GM12801 (cell line): Measurements from ENCODE around the gene PHACTR3.

Source experiments
- CTCF ChIP-seq: IDR thresholded peaks from one replicate; pipeline ENCODE4 v1.5.1; 2011; ENCODE audit warnings: control low read depth; ENCODE audit not compliant: insufficient read length; ENCODE audit errors: extremely low read depth

PHACTR3 gene

GRCh38 chr20:59785986-59786795 is 181.9 kb downstream of the PHACTR3 start:
- no peak for TF ChIP-seq CTCF

GRCh38 chr20:59786801-59787537 is 182.6 kb downstream of the PHACTR3 start:
- TF ChIP-seq CTCF, result no peak

- no peak for TF ChIP-seq CTCF
Observed at GRCh38 chr20:59787538-59787890, 183.2 kb downstream of the PHACTR3 start.

GRCh38 chr20:59788196-59788735 is 183.9 kb downstream of the PHACTR3 start:
- TF ChIP-seq CTCF, result no peak

GRCh38 chr20:59788811-59789397 is 184.6 kb downstream of the PHACTR3 start:
- no peak for TF ChIP-seq CTCF

- TF ChIP-seq CTCF, result no peak
Observed at GRCh38 chr20:59789686-59790085, 185.3 kb downstream of the PHACTR3 start.

GRCh38 chr20:59790346-59790745 is 186.0 kb downstream of the PHACTR3 start:
- no peak for TF ChIP-seq CTCF
